ENCODE results near the gene GLTPD2. TPM values are rescaled to one million over a fixed set of nuclear protein-coding genes. Genes with fewer than 3 reads are reported as not detected.

Gene GLTPD2
- total RNA-seq, 1 experiment from 2014 or later, result 0.71 TPM

DNA sequence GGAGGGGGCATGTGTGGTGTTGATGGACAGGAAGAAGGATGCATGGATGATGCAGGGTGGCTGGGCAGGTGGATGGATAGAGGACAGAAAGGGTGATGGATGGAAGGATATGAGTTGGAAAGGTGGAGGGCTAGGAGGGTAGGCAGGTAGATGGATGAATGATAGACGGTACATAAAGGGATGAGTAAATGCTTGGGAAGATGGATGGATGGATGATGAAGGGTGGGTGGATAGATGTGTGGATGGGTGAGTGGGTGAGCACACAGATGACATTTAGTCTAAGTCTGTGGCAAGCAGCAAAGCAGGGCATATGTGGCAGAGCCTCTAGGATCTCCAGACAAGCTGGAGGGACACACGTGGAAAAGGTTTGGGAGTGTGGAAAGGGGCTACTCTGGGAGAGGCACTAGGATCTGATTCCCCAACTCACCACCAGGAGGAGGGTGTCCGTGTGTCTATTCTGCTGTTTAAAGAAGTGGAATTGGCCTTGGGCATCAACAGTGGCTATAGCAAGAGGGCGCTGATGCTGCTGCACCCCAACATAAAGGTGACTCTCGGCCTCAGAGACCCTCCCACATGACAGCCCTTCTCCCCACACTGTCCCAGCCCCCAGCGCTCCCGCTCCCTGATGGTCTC is 26.4 kb downstream of the GLTPD2 start:
- no TSS peak for BruUV-seq (replicated peaks)
- intact Hi-C loops (cut with micrococcal nuclease; ENCODE audit: unreplicated experiment), result no loop called here
- Mint-ChIP-seq H3K9me3 (ENCODE audit: low read depth, unreplicated experiment) (no peaks in the 10 kb centered on the region), H3K4me3 (ENCODE audit: low read depth, unreplicated experiment) (no peak overlapping the region), H3K27ac (ENCODE audit: unreplicated experiment) (no peak overlapping the region), H3K4me1 (ENCODE audit: low read depth, unreplicated experiment) (no peaks in the 10 kb centered on the region), H3K36me3 (ENCODE audit: insufficient read depth, unreplicated experiment) (peaks cover 13% of the 10 kb centered on the region), H3K27me3 (ENCODE audit: unreplicated experiment) (no peaks in the 10 kb centered on the region)
- no peak for DNase-seq
- TF ChIP-seq CTCF (IDR thresholded peaks at IDR 0.05; ENCODE audit: unreplicated experiment), result no peak
- CTCF ChIA-PET, result no interaction called here

- H3K27me3 Mint-ChIP-seq (ENCODE audit: unreplicated experiment), result no peaks in the 10 kb centered on the region
- CTCF ChIA-PET, result no interaction called here
- BruUV-seq (replicated peaks), result no TSS peak
- no peak for DNase-seq
- H3K27ac Mint-ChIP-seq (ENCODE audit: unreplicated experiment), result no peak overlapping the region
- H3K9me3 Mint-ChIP-seq (ENCODE audit: low read depth, unreplicated experiment), result no peaks in the 10 kb centered on the region
- TF ChIP-seq CTCF (IDR thresholded peaks at IDR 0.05; ENCODE audit: unreplicated experiment), result no peak
- H3K36me3 Mint-ChIP-seq (ENCODE audit: insufficient read depth, unreplicated experiment), result peaks cover 5% of the 10 kb centered on the region
- intact Hi-C loops (cut with micrococcal nuclease; ENCODE audit: unreplicated experiment), result no loop called here
- no peak overlapping the region for H3K4me3 Mint-ChIP-seq (ENCODE audit: low read depth, unreplicated experiment)
- no peaks in the 10 kb centered on the region for H3K4me1 Mint-ChIP-seq (ENCODE audit: low read depth, unreplicated experiment)
These were observed 28.1 kb downstream of the GLTPD2 start for GRCh38 chr17:4816826-4817225.

GRCh38 chr17:4818276-4818675 is 29.5 kb downstream of the GLTPD2 start:
- CTCF ChIA-PET, result no interaction called here
- Mint-ChIP-seq H3K27ac (ENCODE audit: unreplicated experiment) (no peak overlapping the region), H3K4me3 (ENCODE audit: low read depth, unreplicated experiment) (no peak overlapping the region), H3K9me3 (ENCODE audit: low read depth, unreplicated experiment) (no peaks in the 10 kb centered on the region), H3K4me1 (ENCODE audit: low read depth, unreplicated experiment) (no peaks in the 10 kb centered on the region), H3K27me3 (ENCODE audit: unreplicated experiment) (no peaks in the 10 kb centered on the region), H3K36me3 (ENCODE audit: insufficient read depth, unreplicated experiment) (peaks cover 5% of the 10 kb centered on the region)
- no peak for TF ChIP-seq CTCF (IDR thresholded peaks at IDR 0.05; ENCODE audit: unreplicated experiment)
- no peak for DNase-seq
- intact Hi-C loops (cut with micrococcal nuclease; ENCODE audit: unreplicated experiment), result no loop called here
- BruUV-seq (replicated peaks), result no TSS peak

- no peaks in the 10 kb centered on the region for H3K36me3 Mint-ChIP-seq (ENCODE audit: insufficient read depth, unreplicated experiment)
- BruUV-seq (replicated peaks), result no TSS peak
- no peak overlapping the region for H3K27ac Mint-ChIP-seq (ENCODE audit: unreplicated experiment)
- intact Hi-C loops (cut with micrococcal nuclease; ENCODE audit: unreplicated experiment), result no loop called here
- CTCF ChIA-PET, result no interaction called here
- no peaks in the 10 kb centered on the region for H3K4me1 Mint-ChIP-seq (ENCODE audit: low read depth, unreplicated experiment)
- H3K27me3 Mint-ChIP-seq (ENCODE audit: unreplicated experiment), result no peaks in the 10 kb centered on the region
- no peak for TF ChIP-seq CTCF (IDR thresholded peaks at IDR 0.05; ENCODE audit: unreplicated experiment)
- no peak overlapping the region for H3K4me3 Mint-ChIP-seq (ENCODE audit: low read depth, unreplicated experiment)
- H3K9me3 Mint-ChIP-seq (ENCODE audit: low read depth, unreplicated experiment), result no peaks in the 10 kb centered on the region
- DNase-seq, result no peak
These were observed 34.1 kb downstream of the GLTPD2 start for GRCh38 chr17:4822835-4823234.

Measured in Calu3 (cell line).